Endodermal cell (in vitro differentiated cells): ENCODE data around the gene KRT16. TPM values are rescaled to one million over a fixed set of nuclear protein-coding genes. Genes with fewer than 3 reads are reported as not detected.

Source experiments
- DNase-seq: peaks from one replicate; pipeline ENCODE4 v3.0.0-alpha.2; 2017
- H3K27ac ChIP-seq: 2 replicates; pipeline ENCODE4 v1.5.1; 2013; ENCODE audit warnings: mild to moderate bottlenecking, low read depth, low read length, moderate library complexity
- H3K27me3 ChIP-seq: 2 replicates; pipeline ENCODE4 v1.6.1; 2013; ENCODE audit warnings: mild to moderate bottlenecking, low read length, moderate library complexity; ENCODE audit not compliant: insufficient read depth, control insufficient read depth, poor library complexity, severe bottlenecking
- H3K36me3 ChIP-seq: 2 replicates; pipeline ENCODE4 v1.7.0; 2013; ENCODE audit warnings: mild to moderate bottlenecking, low read length, moderate library complexity; ENCODE audit not compliant: control insufficient read depth, insufficient read depth
- H3K4me1 ChIP-seq: one replicate; pipeline ENCODE4 v1.7.0; 2013; ENCODE audit warnings: low read length; ENCODE audit not compliant: control insufficient read depth, insufficient read depth
- H3K4me3 ChIP-seq: 2 replicates; pipeline ENCODE4 v1.5.1; 2013; ENCODE audit warnings: mild to moderate bottlenecking, low read length, moderate library complexity
- H3K9ac ChIP-seq: 2 replicates; pipeline ENCODE4 v1.6.1; 2013; ENCODE audit warnings: mild to moderate bottlenecking, low read length, moderate library complexity; ENCODE audit not compliant: poor library complexity, severe bottlenecking; ENCODE audit errors: extremely low read depth
- H3K9me3 ChIP-seq: 2 replicates; pipeline ENCODE4 v1.6.1; 2013; ENCODE audit warnings: mild to moderate bottlenecking, low read length, moderate library complexity; ENCODE audit not compliant: control insufficient read depth
- H3K27ac Mint-ChIP-seq: 2 replicates; pipeline ENCODE4 v1.8.0; 2020; ENCODE audit warnings: mixed read lengths
- H3K27me3 Mint-ChIP-seq: 2 replicates; pipeline ENCODE4 v1.8.0; 2021; ENCODE audit warnings: mild to moderate bottlenecking, mixed read lengths; ENCODE audit not compliant: insufficient read depth
- H3K36me3 Mint-ChIP-seq: 2 replicates; pipeline ENCODE4 v1.8.0; 2020; ENCODE audit warnings: low read depth, mixed read lengths
- H3K4me1 Mint-ChIP-seq: 2 replicates; pipeline ENCODE4 v1.8.0; 2020; ENCODE audit warnings: mixed read lengths
- H3K4me3 Mint-ChIP-seq: 2 replicates; pipeline ENCODE4 v1.8.0; 2020; ENCODE audit warnings: mild to moderate bottlenecking, moderate library complexity, mixed read lengths
- H3K9me3 Mint-ChIP-seq: 2 replicates; pipeline ENCODE4 v1.8.0; 2020; ENCODE audit warnings: mild to moderate bottlenecking, mixed read lengths
- WGBS, 2 experiments: methylation state at CpG; one replicate each; pipeline versions ENCODE4 v1.1.5 to v1.1.7; 2013; ENCODE audit warnings: missing lambda C conversion rate in 2 of 2, mixed read lengths in 1 of 2; ENCODE audit not compliant: insufficient coverage in 1 of 2, insufficient read length in 1 of 2; 5-methylcytosine and 5-hydroxymethylcytosine counted together
- total RNA-seq, 2 donors: library from RNA; stranded (reverse); fragmentation: NEBNext Ultra II Directional in 1 of 2; extraction: Animal tissue kit (Norgen Biotek cat#: 25700) in 1 of 2; gene quantifications; 2 replicates in 1 of 2; 3 replicates in 1 of 2; pipeline ENCODE4 v1.2.1, GENCODE V29; 2021
- TF ChIP-seq, protein P1 (sequence below): fragments of 200-600 bp; sonication (generic); conservative IDR thresholded peaks from 2 replicates; pipeline ENCODE4 v1.5.0; 2021; ENCODE audit warnings: antibody characterized with exemption, mild to moderate bottlenecking

The KRT16 gene
- total RNA-seq, 2 donors from 2014 or later: not detected

DNA sequence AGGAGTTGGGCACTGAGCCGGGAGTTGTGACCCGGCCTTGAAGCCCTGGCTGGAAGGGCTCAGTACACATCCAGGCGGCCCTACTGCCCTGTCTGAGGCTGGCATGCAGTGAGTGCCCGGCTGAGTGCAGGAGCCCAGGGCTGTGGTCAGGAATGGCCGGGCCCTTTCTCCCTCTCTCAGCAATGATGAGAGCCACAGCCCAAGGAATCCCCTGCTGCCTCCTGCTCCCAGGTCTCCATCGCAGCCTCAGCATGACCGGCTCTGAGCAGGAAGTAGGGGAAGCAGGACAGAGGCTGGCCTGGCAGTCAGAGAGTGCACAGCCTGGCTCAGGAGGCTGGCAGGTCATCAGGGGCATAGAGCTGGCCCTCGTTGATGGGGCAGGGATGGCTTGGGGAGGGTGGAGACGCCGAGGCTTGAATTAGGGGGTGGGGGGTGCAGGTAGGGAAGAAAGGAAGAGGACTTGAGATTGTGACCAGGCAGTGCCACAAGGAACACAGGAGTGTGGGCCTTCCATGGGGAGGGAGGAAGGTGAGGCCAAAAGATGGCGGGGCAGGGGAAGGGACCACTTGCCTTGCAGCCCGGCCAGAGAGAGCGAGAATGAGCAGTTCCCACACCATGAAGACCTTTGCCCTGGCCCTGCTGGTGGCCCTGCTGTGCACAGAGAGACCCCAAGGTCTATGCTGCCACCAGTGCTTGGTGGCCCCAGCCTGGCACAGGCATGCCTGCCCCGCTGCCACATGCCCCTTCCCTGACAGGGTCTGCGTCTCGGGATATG, 43.9 kb upstream of the KRT16 start:
- H3K27me3 Mint-ChIP-seq: peaks cover 4% of the 10 kb centered on the region

DNA sequence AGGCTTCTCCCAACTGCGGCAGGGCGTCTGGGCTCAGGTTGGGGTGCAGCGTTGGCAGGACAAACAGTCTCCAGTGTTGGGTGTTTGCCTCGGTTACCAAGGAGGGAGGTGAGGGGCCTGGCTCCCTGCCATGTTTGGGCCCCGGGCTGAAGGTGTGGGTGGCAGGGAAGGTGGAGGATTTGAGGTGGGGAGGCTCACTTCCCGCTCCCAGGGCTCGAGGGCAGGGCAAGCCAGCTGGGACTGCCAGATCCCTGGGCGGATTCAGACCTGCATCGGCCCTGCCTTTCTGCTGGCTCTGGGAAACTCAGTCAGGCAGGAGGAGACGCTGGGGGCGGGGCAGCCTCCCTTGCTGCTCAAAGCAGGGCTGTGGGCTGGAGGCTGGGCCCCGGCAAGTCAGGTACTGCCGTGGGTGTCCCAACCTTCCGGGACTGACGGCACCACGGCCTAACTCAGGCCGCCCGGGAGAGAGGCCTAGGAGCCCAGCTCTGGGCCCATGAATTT, 43.1 kb upstream of the KRT16 start:
- no peaks in the 10 kb centered on the region for H3K27me3 ChIP-seq
- no peaks in the 10 kb centered on the region for H3K36me3 ChIP-seq
- Mint-ChIP-seq H3K9me3 (no peaks in the 10 kb centered on the region), H3K4me3 (no peak overlapping the region), H3K27ac (peak overlapping the region; percentile 64), H3K4me1 (no peaks in the 10 kb centered on the region), H3K36me3 (no peaks in the 10 kb centered on the region), H3K27me3 (peaks cover 4% of the 10 kb centered on the region)
- H3K4me1 ChIP-seq: no peaks in the 10 kb centered on the region
- WGBS, 2 experiments: 59 to 70% methylated on average over 11 to 18 of the region's 18 CpGs
- H3K27ac ChIP-seq: no peak overlapping the region
- peak; percentile 92 for DNase-seq
- TF ChIP-seq, protein P1, sequence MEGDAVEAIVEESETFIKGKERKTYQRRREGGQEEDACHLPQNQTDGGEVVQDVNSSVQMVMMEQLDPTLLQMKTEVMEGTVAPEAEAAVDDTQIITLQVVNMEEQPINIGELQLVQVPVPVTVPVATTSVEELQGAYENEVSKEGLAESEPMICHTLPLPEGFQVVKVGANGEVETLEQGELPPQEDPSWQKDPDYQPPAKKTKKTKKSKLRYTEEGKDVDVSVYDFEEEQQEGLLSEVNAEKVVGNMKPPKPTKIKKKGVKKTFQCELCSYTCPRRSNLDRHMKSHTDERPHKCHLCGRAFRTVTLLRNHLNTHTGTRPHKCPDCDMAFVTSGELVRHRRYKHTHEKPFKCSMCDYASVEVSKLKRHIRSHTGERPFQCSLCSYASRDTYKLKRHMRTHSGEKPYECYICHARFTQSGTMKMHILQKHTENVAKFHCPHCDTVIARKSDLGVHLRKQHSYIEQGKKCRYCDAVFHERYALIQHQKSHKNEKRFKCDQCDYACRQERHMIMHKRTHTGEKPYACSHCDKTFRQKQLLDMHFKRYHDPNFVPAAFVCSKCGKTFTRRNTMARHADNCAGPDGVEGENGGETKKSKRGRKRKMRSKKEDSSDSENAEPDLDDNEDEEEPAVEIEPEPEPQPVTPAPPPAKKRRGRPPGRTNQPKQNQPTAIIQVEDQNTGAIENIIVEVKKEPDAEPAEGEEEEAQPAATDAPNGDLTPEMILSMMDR: no peak
- H3K9ac ChIP-seq: no peak overlapping the region
- H3K9me3 ChIP-seq: no peaks in the 10 kb centered on the region
- H3K4me3 ChIP-seq: no peak overlapping the region

More for the DNA sequence above, 43.9 kb upstream of the KRT16 start:
- Histone ChIP-seq H3K27me3 (no peaks in the 10 kb centered on the region), H3K4me3 (no peak overlapping the region), H3K4me1 (no peaks in the 10 kb centered on the region), H3K36me3 (no peaks in the 10 kb centered on the region), H3K9me3 (no peaks in the 10 kb centered on the region), H3K9ac (no peak overlapping the region), H3K27ac (no peak overlapping the region)
- TF ChIP-seq, protein P1: no peak
- H3K9me3 Mint-ChIP-seq: no peaks in the 10 kb centered on the region
- no peak overlapping the region for H3K27ac Mint-ChIP-seq
- no peak overlapping the region for H3K4me3 Mint-ChIP-seq
- H3K4me1 Mint-ChIP-seq: no peaks in the 10 kb centered on the region
- WGBS, 2 experiments: 92 to 100% methylated on average over 8 to 16 of the region's 16 CpGs
- DNase-seq: peak; percentile 56
- H3K36me3 Mint-ChIP-seq: no peaks in the 10 kb centered on the region

DNA sequence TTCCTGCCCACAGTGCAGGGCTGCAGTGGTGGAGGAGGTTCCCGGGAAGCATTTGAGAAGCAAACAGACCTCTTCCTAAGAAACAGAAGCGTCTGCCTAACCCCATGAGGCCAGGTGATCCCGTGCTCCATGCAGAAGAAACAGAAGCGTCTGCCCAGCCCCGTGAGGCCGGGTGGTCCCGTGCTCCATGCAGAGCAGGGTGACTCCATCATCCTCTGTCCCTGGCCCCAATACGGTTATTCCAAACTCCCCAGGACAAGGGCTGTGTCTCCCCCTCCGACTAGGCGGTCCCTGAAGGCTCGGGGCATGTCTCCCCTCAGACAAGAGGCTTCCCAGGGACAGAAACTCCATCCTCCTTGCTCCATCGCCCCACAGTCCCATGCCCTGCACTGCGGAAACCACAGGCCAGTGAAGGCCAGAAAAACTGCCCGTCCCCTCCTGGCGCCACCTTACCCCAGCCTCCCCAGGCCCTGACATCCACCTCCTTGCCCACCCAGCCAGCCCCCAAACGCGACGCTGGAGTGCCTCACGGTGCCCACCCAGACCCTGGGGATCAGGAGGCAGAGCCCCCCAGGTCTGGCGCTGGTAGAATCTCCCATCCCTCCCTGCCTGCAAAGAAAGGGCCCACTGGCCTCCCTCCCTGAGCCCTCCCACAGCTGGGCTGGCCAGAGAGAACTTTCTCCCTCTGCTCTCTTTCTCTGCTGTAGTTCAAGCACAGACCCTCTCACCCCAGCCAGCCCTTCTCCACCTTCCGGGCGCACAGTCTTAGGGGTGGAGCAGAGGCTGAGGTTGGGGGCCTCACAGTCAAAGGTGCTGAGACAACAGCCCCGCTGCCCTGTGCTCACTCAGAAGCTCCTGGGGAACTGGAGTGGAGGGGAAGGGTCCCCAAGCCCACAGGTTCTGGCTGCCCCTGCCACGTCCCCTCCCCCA, 42.4 kb upstream of the KRT16 start:
- H3K27ac Mint-ChIP-seq: peak overlapping the region; percentile 64
- TF ChIP-seq, protein P1: no peak

More for the DNA sequence above, 42.4 kb upstream of the KRT16 start:
- H3K27me3 Mint-ChIP-seq: peaks cover 1% of the 10 kb centered on the region
- Histone ChIP-seq H3K36me3 (no peaks in the 10 kb centered on the region), H3K9ac (no peak overlapping the region), H3K9me3 (no peaks in the 10 kb centered on the region), H3K27ac (no peak overlapping the region), H3K4me1 (no peaks in the 10 kb centered on the region), H3K27me3 (no peaks in the 10 kb centered on the region), H3K4me3 (no peak overlapping the region)
- H3K9me3 Mint-ChIP-seq: no peaks in the 10 kb centered on the region
- no peak overlapping the region for H3K4me3 Mint-ChIP-seq
- 88 to 89% methylated on average over 8 to 24 of the region's 24 CpGs for WGBS, 2 experiments
- no peaks in the 10 kb centered on the region for H3K36me3 Mint-ChIP-seq
- peak; percentile 60 for DNase-seq
- H3K4me1 Mint-ChIP-seq: no peaks in the 10 kb centered on the region
